ENCODE data around the gene NOTCH1.
"Not testable (repeated sequence)": the region's sequence is repeated elsewhere in the genome, so short reads cannot be mapped to it uniquely, and the experiment has no call there.

- not testable (repeated sequence) for TF ChIP-seq CTCF (conservative IDR thresholded peaks at IDR 0.05 in 1 of 2, IDR thresholded peaks at IDR 0.05 in 1 of 2; ENCODE audit: low read depth in 1 of 2, low read length in 2 of 2); EZH2 (IDR thresholded peaks at IDR 0.05; ENCODE audit: low read length, missing control alignments)
These were observed 13.0 kb upstream of the NOTCH1 start for GRCh38 chr9:136558846-136559245.
